IMR-90 (cell line): ENCODE results near the gene CDH23. TPM values are rescaled to one million over a fixed set of nuclear protein-coding genes. Genes with fewer than 3 reads are reported as not detected.

ENCODE experiments used
- CHD1 ChIP-seq: IDR thresholded peaks from 2 replicates; pipeline ENCODE4 v1.6.1; 2012; ENCODE audit warnings: low read depth, low read length, improper control_type of control experiment
- ELK1 ChIP-seq: fragments of 150-350 bp; IDR thresholded peaks from 2 replicates; pipeline ENCODE4 v1.6.1; 2016; ENCODE audit warnings: low read depth, mild to moderate bottlenecking, low read length, moderate library complexity, borderline replicate concordance
- polyA plus RNA-seq, 3 experiments: library from polyadenylated mRNA; depleted of rRNA; stranded (reverse); fragments of >200 nt; gene quantifications; 2 replicates each; pipeline ENCODE4 v1.2.3, GENCODE V29; 2012; ENCODE audit warnings: low replicate concordance in 1 of 3
- total RNA-seq: library from RNA; depleted of rRNA; stranded (reverse); fragments of >200 nt; gene quantifications from 2 replicates; pipeline ENCODE4 v1.2.3, GENCODE V29; 2012

Gene CDH23
- total and polyA plus RNA-seq, 2 of the 4 experiments (the other 2 are of a cell fraction), result under 0.01 to 0.03 TPM

DNA sequence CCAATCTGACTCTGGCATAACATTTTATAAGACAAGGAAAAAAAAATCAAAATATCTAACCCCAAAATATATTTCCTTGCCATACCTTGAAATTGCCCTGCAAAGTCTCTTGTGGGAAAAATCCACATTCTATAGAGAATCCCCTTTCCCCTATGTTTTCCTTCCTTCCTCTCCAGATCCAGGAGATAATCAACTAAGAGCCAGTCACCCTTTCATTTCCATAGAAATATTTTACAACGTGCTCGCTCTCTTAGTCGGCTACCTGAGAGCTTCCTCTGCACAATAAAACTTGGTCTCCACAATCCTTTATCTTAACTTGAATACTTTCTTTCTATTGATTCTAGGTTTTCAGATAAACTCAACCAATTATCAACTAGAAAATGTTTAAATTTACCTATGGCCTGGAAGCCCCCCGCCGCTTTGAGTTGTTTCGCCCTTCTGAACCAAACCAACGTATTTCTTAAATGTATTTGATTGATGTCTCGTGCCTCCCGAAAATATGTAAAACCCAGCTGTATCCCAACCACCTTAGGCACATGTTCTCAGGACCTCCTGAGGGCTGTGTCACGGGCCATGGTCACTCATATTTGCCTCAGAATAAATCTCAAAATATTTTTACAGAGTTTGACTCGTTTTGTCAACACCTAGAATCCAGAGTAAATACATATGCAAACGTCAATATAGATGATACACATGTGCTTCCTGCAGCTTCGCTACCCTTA lies 453.5 kb downstream of the CDH23 start (continued):
- TF ChIP-seq ELK1 (no peak), CHD1 (no peak)
